GM18526 (cell line): ENCODE results near the gene OCA2.

Experiments used
- POLR2A ChIP-seq: IDR thresholded peaks from 3 replicates; pipeline ENCODE4 v1.6.1; 2011; ENCODE audit not compliant: insufficient read length; ENCODE audit errors: extremely low read depth

The OCA2 gene

GRCh38 chr15:28098766-28099554 is at the start of gene OCA2:
Gene OCA2, minus strand, starts transcription at chr15:28099315. Its CDS starts 17,441 bp downstream, at chr15:28081874.
- TF ChIP-seq POLR2A, result no peak

GRCh38 chr15:28147801-28148200 is 48.7 kb upstream of the OCA2 start:
- TF ChIP-seq POLR2A, result no peak

DNA sequence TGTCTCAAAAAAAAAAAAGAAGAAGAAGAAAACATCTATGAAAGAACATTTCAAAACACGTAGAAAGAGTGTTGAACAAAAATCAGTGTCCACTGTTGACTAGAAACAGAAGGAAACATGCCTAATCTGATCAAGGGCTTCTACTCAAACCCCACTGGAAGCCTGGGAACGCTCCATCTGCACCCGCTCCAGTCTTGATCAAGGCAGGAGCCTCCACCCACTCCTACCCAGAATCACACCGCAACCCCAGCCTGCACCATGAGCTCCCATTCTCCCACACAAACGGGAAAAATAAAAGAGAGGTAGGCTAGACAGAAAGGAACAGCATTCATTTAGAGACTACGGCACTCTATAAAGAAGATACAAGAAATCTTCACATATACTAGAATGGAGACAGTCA is 40.9 kb upstream of the OCA2 start:
- TF ChIP-seq POLR2A, result no peak

DNA sequence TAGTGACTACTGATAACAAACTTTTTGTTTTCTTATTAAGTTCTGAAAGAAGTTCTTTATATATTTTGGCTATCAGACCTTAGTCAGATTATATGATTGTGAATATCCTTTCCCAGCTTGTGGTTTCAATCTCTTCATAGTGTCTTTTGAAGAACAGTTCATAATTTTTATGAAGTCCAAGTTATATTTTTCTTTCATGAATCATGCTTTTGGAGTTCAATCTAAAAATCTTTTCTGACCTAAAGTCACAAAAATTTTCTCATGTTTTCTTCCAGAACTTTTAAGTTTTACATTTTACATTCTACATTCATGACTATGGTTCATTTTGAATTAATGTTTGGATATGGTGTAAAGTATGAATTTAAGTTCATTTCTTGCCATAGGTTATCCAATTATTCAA is 34.2 kb upstream of the OCA2 start:
- no peak for TF ChIP-seq POLR2A

- no peak for TF ChIP-seq POLR2A
These were observed 33.6 kb upstream of the OCA2 start for GRCh38 chr15:28132524-28133275.

GRCh38 chr15:28131946-28132345 is 32.8 kb upstream of the OCA2 start:
- TF ChIP-seq POLR2A, result no peak

DNA sequence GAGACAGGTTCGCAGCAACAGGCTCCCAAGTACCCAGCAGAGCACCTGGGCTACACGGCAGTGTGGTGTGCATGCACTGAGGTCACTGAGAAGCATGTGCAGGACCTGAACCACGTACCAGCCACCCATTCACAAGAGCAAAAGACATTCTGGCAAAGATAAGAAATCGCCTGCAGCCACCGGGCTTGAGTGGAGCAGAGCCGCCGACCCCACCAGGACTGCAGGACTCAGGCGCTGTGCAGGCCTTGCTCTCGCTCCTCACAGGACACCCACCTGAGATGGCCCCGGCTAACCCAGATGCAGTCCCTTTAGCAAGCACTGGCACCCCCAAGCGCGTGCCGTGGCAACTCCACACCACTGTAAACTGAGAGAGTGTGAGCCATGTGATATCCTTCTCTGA is 32.3 kb upstream of the OCA2 start:
- no peak for TF ChIP-seq POLR2A

DNA sequence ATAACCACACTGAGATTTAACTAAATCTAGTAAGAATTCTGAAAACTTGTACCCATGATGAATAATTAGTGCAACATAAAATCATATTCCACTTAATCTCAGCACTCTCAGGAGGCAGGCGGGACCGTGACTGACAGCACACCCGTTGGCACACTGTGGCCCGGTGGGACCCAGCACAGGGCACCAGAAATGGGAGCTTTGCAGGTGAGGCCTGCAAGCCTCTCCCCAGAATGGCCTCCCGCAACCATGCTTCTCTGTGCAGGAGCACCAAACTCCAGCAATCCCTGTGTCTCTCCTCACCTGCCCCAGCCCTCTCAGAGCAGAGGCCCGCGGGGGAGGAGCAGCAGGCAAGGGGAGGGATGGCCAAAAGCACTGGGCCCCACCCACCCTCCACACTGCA is 31.5 kb upstream of the OCA2 start:
- no peak for TF ChIP-seq POLR2A

- no peak for TF ChIP-seq POLR2A
These were observed 30.2 kb upstream of the OCA2 start for GRCh38 chr15:28129231-28129848.

- no peak for TF ChIP-seq POLR2A
These were observed 28.9 kb upstream of the OCA2 start for GRCh38 chr15:28128031-28128430.

GRCh38 chr15:28127036-28127435 is 27.9 kb upstream of the OCA2 start:
- no peak for TF ChIP-seq POLR2A

GRCh38 chr15:28125673-28126651 is 26.8 kb upstream of the OCA2 start:
- no peak for TF ChIP-seq POLR2A

DNA sequence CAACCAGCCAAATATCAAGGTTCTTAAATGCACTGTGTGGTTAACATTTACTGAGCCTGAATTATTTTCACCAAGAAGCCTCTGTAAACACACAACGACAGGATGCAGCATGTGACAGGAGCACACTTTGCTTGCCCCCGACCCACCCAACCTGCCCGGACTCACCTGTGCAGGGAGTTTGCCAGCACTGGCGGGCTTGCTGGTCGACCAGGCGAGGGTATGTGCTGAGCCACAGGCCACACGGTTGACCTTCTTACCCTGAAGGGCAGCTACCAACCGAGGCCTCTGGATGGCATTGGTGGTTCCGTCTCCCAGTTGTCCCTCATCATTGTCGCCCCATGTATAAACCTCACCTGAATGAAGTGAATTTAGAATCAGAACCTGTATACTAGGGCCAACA is 25.7 kb upstream of the OCA2 start:
- no peak for TF ChIP-seq POLR2A

GRCh38 chr15:28123408-28124023 is 24.4 kb upstream of the OCA2 start:
- no peak for TF ChIP-seq POLR2A
